IPS-NIHi7 (cell line): ENCODE data around the gene FCGR1A.
"Not testable (repeated sequence)": the region's sequence is repeated elsewhere in the genome, so short reads cannot be mapped to it uniquely, and the experiment has no call there.

Source experiments
- DNase-seq: peaks from one replicate; pipeline ENCODE4 v3.0.0; 2012; ENCODE audit warnings: mixed read lengths; ENCODE audit errors: extremely low spot score

FCGR1A gene

DNA sequence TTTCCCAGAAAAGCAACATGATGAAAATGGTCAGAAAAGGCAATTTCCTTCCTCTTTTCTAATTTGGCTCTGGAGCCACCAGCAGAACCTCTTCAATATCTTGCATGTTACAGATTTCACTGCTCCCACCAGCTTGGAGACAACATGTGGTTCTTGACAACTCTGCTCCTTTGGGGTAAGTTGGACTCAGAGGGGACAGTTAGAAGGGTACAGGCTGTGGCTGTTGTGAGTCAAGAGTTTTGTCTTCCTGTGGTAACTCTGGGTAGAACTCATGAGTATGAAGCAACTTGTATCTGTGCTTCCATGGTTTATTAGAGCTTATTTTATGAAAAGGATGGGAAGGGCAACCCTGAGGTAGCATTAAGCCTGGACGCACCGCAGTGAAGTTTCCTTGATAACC is at the start of gene FCGR1A:
Gene FCGR1A, plus strand, starts transcription at position 95 of the 400 bp plus-strand sequence. Its CDS starts 50 bp downstream, at position 145.
- DNase-seq, result not testable (repeated sequence)

DNA sequence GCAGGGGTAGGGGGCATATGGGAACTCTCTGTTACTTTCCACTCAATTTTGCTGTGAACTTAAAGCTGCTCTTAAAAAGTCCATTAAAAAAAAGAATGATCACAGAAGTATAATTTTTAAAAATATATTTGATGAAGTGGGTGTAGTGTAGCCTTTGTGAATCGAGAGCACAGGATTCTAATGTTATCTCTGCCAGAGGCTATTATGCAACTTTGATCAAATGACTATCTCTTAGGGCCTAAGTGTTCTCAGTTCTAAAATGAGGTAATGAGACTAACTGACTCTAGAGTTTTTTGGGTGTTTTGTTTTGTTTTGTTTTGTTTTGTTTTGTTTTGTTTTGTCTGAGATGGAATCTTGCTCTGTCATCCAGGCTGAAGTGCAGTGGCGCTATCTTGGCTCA is 49.7 kb upstream of the FCGR1A start:
- DNase-seq, result not testable (repeated sequence)

DNA sequence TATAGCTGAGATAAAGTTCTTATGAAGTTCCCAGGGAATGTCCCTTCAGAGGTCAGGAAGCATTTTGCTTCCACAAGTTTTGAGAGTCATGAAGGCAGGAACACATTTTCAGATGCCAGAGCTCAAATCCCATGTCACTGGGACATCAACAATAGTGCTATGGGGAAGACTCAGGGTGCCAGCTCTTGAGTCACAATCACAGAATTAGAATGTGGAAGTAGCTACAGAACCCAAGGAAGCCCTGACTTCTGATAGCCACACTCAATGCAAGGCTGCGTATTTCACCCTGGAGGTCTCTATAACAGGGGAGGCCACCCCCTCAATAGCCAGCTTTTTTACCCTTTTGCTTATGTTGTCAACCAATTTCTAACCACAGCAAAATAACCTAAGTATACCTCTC is 47.8 kb upstream of the FCGR1A start:
- not testable (repeated sequence) for DNase-seq

DNA sequence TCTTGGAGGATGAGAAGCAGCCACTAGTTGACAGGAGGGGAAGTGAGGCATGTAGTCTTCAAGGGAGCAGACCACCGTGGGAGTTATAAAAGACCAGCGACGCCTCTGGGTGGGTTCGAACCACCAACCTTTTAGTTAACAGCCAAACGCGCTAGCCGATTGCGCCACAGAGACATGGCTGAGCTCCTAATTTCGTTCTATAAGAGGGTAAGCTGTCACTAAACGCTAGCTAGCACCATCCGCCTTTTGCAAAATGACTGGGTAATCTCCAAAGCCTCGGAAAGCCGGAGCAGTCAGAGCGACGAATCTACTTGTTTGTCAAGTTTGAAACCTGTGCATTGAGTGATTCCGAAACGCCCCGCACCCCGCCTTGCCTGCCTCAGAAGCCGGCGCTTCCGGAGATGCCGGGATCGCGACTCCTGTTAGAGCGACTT is 42.3 kb upstream of the FCGR1A start:
- DNase-seq, result not testable (repeated sequence)

DNA sequence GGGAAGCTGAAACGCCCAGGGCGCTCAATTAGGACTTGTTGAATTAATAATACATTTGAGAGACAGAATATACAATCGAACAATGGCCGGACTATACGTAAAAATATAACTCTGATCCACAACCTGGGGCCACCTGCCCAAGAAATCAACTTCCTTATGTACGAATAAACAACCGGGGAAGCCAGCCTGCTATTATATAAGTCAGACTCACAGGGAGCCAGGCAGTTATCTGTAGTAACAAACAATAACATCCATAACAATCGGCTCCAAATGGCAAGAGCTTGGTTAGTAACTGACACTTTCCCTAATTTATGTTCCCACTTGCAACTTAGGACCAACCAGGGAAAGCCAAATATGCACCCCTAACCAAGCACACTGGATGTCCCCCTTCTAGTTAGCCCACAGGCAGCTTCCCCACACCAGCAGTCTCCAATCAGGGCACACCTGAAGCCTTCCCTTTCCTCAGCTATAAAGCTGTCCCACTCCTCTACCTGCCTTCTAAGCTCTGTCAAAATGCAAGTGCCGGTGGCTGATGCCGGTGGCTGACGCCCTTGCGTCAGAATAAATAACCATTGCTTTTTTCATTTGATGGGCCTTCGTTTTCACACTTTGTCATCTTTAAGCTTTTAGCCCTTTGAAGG is 41.8 kb upstream of the FCGR1A start:
- not testable (repeated sequence) for DNase-seq

DNA sequence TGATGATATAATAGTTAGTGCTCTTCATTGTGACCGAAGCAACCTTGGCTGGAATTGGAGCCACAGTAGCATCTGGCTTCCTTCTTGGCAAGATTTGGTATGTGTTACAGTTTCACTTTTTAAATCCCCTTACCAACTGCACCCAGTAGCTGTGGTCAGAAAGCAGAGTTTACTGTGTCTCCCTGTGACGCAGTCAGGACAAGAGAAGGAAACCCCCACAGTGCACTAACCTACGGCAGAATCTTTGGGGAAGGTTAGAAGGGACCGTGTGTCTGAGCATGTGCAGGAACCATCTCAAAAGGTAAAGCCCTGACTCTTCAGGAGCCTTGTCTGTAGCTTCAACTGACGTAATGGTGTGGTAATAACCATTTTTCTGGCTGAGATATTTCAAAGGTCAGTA is 40.6 kb upstream of the FCGR1A start:
- DNase-seq, result not testable (repeated sequence)

DNA sequence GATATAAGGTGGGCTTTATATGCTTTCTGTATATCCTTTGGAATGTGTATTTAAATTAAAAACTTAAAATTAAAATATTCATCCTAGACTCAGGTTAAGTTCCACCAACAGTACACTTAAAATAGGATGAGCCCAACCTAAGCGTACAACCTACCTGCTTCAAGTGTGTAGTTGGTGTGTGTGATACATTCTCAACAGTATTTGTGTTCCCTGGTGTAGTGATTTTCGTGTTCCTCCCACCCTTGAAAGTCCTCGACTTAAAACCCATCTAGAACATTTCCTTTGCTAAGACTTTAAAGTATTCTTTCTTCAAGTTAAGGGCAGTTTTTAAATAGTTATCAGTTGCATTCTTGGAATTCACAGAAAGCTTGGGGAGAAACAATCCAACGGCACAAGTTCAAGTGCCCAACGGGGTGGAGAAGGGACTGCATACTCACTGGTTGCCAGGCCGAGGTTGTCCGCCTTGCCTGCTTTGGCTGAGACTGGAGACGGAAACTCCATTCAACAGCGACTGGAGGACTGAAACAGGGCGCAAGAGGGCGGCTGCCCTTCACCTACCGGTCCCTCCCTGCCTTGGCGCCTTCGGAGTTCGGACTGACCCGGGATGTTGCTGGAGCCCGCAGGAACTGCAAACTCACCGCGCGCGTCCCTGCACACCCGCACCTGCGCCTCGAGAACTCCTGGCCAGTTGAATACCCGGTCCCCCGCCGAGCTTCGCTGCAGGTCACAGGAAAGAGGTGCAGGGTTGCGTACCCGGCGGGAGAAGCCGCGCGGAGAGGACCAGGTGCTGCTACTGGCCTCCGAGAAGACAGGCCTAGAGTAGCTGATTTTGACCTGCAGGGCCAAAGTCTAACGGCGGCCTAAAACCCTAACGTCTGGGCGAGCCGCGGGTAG is 35.8 kb upstream of the FCGR1A start:
- DNase-seq, result peak; percentile 7

DNA sequence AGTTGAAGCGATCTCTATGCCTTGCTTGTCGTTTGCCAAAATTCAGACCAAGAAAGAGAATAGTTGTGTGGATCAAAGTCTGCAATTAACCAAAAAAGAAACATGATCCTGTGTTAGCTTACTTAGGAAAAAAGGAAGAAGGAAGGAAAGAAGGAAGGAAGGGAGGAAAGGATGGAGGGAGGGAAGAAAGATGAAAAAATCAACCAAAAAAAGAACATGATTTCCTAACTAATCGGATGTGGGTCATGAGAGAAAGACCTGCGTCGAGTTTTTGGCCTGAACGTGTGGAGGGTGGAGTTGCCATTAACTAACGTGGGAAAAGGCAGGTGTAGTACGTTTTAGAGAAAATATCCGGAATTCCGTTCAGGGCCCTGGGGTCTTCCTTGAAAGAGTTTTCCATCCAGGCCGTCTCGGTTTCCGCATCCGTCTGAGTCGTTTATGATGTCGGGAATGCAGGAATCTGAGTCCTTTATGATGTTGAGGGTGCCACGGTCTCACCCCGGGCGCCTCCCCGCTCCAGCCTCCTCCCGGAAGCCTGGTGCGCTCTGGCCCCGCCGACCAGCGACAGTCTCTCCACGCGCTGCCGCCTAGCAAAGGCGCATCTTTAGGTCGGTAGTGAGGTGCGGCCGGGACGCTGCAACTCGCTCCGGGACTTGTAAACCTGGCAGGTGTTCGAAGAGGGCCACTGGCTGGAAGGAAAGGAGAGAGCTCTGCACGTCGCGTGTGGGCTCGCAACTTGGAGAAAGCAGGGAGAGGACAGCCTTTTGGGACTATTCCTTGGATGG is 34.9 kb upstream of the FCGR1A start:
- not testable (repeated sequence) for DNase-seq

DNA sequence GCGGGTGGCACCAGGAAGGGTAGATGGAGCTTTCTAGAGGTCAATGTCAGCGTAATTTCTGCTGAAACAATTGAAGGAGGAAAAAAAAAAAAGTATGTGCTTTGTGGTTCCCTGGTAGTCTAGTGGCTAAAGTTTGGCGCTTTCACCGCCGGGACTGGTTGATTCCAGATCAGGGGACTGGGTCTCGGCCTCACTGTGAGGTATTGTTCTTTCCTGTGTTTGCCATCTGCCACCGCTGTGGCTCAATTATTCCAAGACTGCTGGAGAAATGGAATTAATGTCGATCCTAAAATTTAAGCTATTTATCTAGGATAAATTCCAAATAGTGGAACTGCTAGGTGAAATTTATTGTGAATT is 34.4 kb upstream of the FCGR1A start:
- DNase-seq, result peak; percentile 1

DNA sequence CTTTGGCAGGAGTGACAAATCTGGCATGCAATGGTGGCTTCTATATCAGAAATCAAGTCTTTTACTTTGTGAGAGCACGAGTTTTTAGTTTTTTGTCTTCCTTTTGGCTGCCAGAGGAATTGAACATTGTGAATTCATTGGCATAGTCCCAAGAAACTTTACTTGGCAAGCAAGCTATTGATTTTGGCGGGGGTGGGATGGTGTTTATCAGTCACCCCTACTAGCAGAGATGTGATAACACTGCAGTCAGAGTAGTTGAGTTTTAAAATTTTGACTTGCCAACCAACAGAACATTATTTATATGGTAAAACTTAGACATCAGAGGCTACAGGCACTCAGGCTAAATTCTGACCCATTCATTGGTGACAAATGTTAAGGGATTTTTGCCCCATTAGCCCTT is 31.9 kb upstream of the FCGR1A start:
- DNase-seq, result not testable (repeated sequence)

DNA sequence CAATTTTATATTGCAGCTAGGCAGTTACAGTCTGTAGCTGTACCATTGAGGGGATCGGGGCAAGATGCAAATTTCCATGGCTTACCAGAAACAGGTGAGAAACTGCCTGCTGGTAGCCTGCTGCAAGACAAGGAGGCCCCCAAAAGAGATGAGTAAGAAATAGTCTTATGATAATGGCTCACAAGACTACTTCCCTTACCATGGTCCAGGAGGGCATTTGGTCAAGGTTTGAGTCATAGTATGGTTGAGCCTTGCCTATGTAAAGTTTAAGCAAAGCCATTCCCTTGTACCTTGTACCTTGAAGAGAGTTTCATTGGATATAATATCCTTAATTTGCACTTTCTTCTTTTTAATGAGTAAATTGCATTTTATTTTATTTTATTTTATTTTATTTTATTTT is 30.3 kb upstream of the FCGR1A start:
- not testable (repeated sequence) for DNase-seq

DNA sequence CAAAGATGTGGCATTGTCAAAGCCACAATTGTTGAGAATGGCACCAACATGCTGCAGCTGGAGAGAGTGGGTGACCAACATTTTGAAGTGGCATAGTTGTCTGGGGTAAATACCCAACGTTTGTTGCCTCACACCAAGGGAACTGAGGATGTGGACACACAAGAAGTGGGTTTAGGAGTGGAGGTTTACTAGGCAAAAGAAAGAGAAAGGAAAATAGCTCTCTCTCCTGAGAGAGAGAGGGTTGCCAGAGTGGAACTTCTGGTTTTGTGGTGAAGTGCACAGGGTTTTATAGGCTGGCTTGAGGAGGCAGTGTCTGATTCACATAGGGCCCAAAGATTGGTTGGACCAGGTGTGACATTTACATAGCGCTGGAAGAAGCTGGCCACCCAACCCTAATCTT is 29.0 kb upstream of the FCGR1A start:
- DNase-seq, result not testable (repeated sequence)

DNA sequence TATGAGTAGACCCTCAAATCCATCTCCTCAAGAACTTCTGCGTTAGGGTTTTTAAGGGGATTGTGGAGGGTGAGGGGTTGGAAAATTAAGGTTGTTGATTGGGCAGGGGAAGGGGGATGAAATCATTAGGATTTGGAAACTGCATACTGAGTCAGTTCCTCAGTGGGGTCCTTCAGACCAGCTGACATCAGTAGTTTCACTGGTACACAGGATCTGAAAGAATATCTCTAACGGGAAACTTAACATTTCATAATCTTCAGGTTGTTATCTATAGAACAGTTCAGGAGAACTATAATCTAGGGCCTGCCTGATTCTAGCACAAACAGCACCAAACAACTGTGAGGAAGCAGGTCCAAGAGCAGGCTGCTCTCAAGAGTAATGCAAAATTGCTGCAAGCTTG is 27.2 kb upstream of the FCGR1A start:
- not testable (repeated sequence) for DNase-seq

DNA sequence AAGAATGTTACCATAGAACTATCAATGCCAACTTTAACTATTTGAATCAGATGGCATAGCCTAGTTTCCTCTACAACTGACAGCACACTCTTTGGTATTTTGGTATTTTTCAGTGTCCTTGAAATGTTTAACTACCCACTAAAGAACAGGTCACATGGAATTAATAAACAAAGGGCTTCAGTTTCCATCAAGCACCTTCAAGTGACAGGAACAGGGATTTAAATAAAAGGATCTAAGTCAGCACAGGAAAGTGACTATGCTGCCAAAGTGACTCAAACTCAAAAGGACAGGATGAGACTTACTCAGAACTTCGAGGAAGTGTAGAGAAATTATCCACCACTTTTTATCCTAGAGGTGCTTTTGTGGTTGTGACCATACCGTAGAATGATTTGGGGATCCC is 20.2 kb upstream of the FCGR1A start:
- DNase-seq, result not testable (repeated sequence)

DNA sequence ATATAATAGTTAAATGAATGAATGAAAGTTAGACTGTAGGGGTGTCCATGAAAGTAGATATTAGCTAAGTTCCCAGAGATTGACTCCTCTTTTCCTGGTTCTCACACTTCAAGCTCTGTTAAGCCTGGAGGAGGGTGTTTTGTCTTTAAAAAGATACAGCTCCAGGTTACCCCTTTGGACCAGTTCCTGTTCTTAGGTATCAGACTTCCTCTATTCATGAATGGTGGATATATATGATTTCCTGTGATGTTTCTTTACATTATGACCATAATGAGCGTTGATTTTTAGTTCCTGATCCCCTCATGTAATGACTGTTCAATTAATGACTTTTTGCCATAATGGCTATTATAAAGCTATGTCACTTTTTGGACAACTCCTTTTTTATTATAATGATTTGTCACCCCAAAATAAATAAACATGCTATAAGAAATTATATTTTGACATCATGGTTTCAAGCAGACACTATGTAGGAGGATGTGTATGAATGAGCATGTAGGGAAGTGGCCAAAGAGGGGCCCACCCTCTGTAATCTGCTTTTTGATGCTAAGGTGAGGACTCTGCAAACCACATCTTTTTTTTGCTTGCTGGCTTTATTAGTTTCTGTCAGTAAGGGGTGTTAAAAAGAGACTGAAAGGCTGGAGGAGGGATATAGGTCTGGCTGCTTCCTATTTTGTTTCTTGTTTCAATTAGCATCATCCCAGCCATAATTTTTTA is 18.2 kb upstream of the FCGR1A start:
- DNase-seq, result not testable (repeated sequence)

DNA sequence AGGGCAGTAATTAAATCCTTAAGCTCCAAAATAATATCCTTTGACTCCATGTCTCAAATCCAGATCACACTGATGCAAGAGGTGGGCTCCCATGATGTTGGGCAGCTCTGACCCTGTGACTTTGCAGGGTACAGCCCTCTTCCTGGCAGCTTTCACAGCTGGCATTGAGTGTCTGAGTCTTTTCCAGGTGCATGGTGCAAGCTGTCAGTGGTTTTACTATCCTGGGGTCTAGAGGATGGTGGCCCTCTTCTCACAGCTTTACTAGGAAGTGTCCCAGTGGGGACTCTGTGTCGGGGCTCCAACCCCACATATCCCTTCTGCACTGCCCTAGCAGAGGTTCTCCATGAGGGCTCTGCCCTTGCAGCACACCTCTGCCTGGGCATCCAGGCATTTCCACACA is 16.3 kb upstream of the FCGR1A start:
- not testable (repeated sequence) for DNase-seq

DNA sequence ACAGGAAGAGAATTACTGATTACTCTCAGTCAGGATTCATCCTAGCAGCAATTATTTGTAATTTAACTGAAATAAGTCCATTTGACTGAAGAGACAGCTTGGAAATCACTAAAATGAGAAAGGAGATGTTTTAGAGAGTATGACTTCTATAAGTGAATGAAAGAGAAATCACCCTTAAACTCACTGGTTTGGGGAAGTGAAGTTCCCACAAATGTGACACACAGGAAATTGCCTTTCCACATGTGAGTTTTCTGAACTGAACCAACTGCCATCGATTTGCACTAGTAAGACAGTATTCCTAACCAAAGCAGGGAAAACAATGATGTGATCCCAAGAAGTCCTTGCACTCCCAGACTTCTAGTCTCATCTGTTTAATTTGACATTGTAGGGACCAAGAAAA is 13.3 kb upstream of the FCGR1A start:
- DNase-seq, result not testable (repeated sequence)

DNA sequence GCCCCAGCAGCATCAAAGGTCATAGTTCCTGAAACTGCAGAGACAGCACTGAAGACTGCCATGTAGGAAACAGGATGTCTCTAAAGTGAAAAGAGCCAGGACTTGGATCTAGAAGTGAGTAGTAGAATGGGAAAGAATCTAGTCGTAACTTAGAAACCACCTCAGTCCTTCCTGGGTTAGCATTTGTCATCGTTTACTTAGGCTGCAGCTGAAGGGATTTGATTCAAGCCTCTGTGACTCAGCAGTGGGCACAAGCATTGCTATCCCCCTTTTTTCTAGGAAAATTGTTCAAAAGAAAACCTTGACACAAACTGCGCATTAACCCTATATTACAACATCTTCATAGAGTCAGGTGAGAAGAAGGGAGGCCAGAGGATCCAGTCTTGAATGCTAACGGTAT is 11.8 kb upstream of the FCGR1A start:
- DNase-seq, result not testable (repeated sequence)

DNA sequence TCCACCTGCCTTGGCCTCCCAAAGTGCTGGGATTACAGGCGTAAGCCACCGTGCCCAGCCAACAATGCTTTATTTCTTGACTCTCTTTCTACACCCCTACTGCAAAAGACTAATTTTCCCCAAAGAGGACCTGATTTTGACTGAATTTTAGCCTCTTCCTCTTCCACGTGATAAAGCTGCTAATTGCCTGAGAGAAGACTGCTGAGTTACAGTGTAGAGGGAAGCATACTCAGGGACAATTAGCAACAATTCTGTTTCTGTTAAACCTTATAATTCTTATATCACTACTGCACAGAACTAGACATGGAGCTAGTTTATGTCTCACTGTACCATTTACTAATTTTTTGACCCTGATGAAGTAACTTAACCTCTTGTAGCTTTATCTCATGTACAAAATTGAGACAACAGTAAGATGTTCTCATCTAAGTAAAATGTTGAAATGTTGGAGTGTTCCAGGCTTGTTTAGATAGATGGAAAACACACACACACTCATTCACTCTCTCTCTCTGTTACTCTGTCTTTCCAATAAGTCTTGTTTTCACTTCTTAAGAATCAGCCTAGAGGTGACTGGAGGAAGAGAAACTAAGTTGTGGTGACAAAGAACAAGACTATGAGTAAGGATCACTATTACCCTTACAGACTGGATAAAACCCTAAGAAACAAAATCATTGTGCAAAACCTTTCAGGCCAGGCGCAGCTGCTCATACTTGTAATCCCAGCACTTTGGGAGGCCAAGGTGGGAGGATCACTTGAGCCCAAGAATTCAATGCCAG is 10.7 kb upstream of the FCGR1A start:
- not testable (repeated sequence) for DNase-seq

DNA sequence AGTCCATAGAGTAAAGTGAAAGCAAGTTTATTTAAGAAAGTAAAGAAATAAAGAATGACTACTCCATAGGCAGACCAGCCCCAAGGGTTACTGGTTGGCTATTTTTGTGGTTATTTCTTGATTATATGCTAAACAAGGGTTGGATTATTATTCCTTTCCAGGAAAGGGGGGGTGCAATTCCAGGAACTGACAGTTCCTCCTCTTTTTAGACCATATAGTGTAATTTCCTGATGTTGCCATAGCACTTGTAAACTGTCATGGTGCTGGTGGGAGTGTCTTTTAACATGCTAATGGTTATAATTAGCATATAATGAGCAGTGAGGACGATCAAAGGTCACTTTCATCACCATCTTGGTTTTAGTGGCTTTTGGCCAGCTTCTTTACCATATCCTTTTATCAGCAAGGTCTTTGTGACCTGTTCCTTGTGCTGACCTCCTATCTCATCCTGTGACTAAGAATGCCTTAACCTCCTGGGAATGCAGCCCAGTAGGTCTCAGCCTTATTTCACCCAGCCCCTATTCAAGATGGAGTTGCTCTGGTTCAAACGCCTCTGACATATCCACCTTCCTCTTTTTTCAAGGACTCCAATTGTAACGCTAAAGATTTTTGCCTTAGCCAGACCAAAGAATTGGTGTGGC is 6.9 kb upstream of the FCGR1A start:
- DNase-seq, result not testable (repeated sequence)
